Kidney (tissue), 14 donors: ENCODE data around the gene MATN1. TPM values are rescaled to one million over a fixed set of nuclear protein-coding genes. Genes with fewer than 3 reads are reported as not detected.
A peak's percentile ranks its signal among the peaks of the same experiment; 100 is the strongest.

Source experiments
- DNase-seq, 5 donors: peaks; one replicate each; pipeline ENCODE4 v3.0.0-alpha.2; 2013 to 2020
- FAIRE-seq: peaks from 2 replicates; lab custom pipeline; 2012; peaks lifted over from hg19 to GRCh38; lab: Jason Lieb, UNC
- H3K27ac ChIP-seq, 2 donors: one replicate each; pipeline ENCODE4 v1.7.0; 2013; ENCODE audit warnings: low read depth in 2 of 2, low read length in 2 of 2, inconsistent platforms in 1 of 2
- H3K27me3 ChIP-seq: one replicate; pipeline ENCODE4 v1.7.1; 2013; ENCODE audit warnings: low read length, inconsistent platforms; ENCODE audit not compliant: control insufficient read depth, insufficient read depth
- H3K36me3 ChIP-seq, 3 donors: one replicate each; pipeline versions ENCODE4 v1.7.0 to v1.7.1; 2013; ENCODE audit warnings: low read length in 3 of 3, control low read depth in 1 of 3, inconsistent platforms in 1 of 3; ENCODE audit not compliant: insufficient read depth in 3 of 3, control insufficient read depth in 2 of 3
- H3K4me1 ChIP-seq, 3 donors: one replicate each; pipeline versions ENCODE4 v1.7.0 to v1.7.1; 2013; ENCODE audit warnings: low read length in 3 of 3, inconsistent platforms in 1 of 3, low read depth in 1 of 3; ENCODE audit not compliant: control insufficient read depth in 2 of 3, insufficient read depth in 2 of 3
- H3K4me3 ChIP-seq, 3 donors: one replicate each; pipeline versions ENCODE4 v1.7.0 to v1.8.1; 2013; ENCODE audit warnings: low read length in 3 of 3, control low read depth in 1 of 3, inconsistent platforms in 1 of 3
- H3K9ac ChIP-seq, 3 donors: one replicate each; pipeline versions ENCODE4 v1.7.0 to v1.7.1; 2013; ENCODE audit warnings: low read length in 3 of 3, control low read depth in 1 of 3, inconsistent platforms in 1 of 3
- H3K9me3 ChIP-seq, 3 donors: one replicate each; pipeline versions ENCODE4 v1.7.0 to v1.7.1; 2013; ENCODE audit warnings: low read length in 3 of 3, control low read depth in 1 of 3, inconsistent platforms in 1 of 3; ENCODE audit not compliant: control insufficient read depth in 2 of 3, insufficient read depth in 1 of 3
- intact Hi-C: fragments of 100-400 bp; cut with DNase I; formaldehyde crosslinking; loops from one replicate; pipeline ENCODE4 v1.11.1; 2022
- polyA plus RNA-seq: library from polyadenylated mRNA; stranded (reverse); fragments of 350-450 nt; fragmentation: Illumina TruSeq; extraction: RNeasy Lipid Tissue Mini Kit (QIAGEN cat#74804); gene quantifications from one replicate; pipeline ENCODE4 v1.2.3, GENCODE V29; 2014; ENCODE audit warnings: low read depth, low replicate concordance; ENCODE audit not compliant: insufficient read depth
- total RNA-seq: library from RNA; stranded (reverse); fragmentation: NEBNext Ultra II Directional; extraction: Animal tissue kit (Norgen Biotek cat#: 25700); gene quantifications from one replicate; pipeline ENCODE4 v1.2.1, GENCODE V29; 2021
- TF ChIP-seq, protein P1 (sequence below): IDR thresholded peaks from 3 replicates; pipeline ENCODE4 v1.5.1; 2012; ENCODE audit warnings: mild to moderate bottlenecking, moderate library complexity, borderline replicate concordance; ENCODE audit not compliant: insufficient read depth; ENCODE audit errors: extremely low read depth
- donor health status: control.
- donor health status: control.
- donor health status: control.
- donor health status: control.
- donor health status: control.
- donor health status: DM: yes; HTN: yes; CAD: no.
- donor health status: Normal renal cell carcinoma (clear cell type).

Gene MATN1
- total and polyA plus RNA-seq, 2 donors from 2014 or later = 0.13 TPM; not detected in 1

DNA sequence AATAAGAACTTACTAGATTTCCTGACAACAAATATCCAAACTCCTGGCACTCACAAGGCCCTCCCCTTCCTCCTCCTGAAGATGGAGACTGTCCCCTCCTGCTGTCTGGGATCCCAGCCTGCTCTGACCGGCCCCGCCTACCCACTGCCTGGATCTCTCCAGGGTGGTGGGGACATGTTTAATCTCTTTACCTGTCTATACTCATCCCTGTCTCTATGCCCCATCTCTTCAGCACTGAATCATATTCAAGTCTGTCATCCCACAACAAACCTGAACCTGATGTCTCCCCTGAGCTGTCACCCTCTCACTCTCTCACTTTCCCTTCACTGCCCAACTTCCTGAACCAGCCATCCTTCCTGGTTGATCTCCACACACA lies 22.1 kb downstream of the MATN1 start:
- Histone ChIP-seq H3K36me3 (no peaks in the 10 kb centered on the region), H3K27me3 (no peaks in the 10 kb centered on the region), H3K4me3 (no peak overlapping the region), H3K9ac (no peak overlapping the region), H3K27ac (no peak overlapping the region), H3K9me3 (no peaks in the 10 kb centered on the region), H3K4me1 (no peaks in the 10 kb centered on the region)
- no peak for FAIRE-seq
- intact Hi-C loops = loop anchor here (10.0 kb wide), 1 partner anchor 1466 kb away; the partner anchor contains the start of genes MECR and PTPRU
- TF ChIP-seq, protein P1, sequence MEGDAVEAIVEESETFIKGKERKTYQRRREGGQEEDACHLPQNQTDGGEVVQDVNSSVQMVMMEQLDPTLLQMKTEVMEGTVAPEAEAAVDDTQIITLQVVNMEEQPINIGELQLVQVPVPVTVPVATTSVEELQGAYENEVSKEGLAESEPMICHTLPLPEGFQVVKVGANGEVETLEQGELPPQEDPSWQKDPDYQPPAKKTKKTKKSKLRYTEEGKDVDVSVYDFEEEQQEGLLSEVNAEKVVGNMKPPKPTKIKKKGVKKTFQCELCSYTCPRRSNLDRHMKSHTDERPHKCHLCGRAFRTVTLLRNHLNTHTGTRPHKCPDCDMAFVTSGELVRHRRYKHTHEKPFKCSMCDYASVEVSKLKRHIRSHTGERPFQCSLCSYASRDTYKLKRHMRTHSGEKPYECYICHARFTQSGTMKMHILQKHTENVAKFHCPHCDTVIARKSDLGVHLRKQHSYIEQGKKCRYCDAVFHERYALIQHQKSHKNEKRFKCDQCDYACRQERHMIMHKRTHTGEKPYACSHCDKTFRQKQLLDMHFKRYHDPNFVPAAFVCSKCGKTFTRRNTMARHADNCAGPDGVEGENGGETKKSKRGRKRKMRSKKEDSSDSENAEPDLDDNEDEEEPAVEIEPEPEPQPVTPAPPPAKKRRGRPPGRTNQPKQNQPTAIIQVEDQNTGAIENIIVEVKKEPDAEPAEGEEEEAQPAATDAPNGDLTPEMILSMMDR = no peak
- peak in 1 of 5 donors; percentile 33 for DNase-seq

DNA sequence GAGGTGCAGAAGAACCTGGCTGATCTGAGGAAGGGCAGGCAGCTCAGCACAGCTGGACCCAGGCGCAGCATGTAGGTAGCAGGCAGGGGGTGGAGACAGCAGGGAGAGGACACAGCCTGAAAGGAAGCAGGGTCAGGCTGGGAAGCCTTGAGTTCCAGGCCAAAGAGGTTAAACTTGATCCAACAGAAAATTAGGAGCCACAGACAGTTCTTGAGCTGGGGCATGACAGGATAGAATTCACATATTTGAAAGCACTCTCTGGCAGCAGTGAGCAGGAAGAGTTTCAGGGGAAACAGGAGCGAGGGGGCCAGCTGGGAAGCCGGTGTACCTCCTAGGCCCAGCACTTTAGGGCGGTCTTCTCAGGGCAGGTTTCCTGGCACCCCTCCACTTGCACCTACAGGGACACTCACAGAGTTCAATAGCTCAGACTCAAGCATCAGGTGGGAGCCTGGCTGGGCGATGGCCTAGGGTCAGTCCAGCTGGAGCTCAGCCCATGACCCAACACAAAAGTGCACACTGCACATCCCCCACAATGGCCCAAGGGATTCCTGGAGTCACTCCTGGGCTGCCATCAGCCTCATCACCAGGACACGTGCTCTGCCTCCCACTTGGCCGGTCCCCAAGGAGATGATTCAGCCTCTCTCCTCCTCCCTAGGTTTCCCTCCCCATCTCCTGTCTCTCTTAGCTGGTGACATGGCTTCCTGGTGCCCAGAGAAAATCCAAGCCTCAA lies 22.7 kb downstream of the MATN1 start:
- FAIRE-seq (no peak), DNase-seq (peak in 1 of 5 donors; percentile 54)
- intact Hi-C loops = loop anchor here (10.0 kb wide), 1 partner anchor 1466 kb away; the partner anchor contains the start of genes MECR and PTPRU
- H3K36me3 ChIP-seq = no peaks in the 10 kb centered on the region
- no peak overlapping the region for H3K9ac ChIP-seq
- no peaks in the 10 kb centered on the region for H3K9me3 ChIP-seq
- H3K27ac ChIP-seq = no peak overlapping the region
- TF ChIP-seq, protein P1 = no peak
- H3K4me3 ChIP-seq = no peak overlapping the region
- H3K4me1 ChIP-seq = no peaks in the 10 kb centered on the region
- H3K27me3 ChIP-seq = no peaks in the 10 kb centered on the region

DNA sequence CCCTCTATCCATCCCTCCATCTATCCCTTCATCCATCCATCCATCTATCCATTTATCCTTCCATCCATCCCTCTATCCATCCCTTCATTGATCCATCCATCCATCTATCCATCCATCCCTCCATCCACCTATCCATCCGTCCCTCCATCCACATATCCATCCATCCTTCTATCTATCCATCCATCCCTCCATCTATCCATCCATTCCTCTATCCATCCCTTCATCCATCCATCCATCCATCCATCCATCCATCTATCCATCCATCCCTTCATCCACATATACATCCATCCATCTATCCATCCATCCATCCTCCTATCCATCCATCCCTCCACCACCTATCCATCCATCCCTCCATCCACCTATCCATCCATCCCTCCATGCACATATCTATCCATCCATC lies 23.6 kb downstream of the MATN1 start:
- H3K27ac ChIP-seq = no peak overlapping the region
- H3K9me3 ChIP-seq = no peaks in the 10 kb centered on the region
- DNase-seq = no peak
- intact Hi-C loops = loop anchor here (10.0 kb wide), 1 partner anchor 1465 kb away; the partner anchor contains the start of genes MECR and PTPRU
- H3K27me3 ChIP-seq = no peaks in the 10 kb centered on the region
- TF ChIP-seq, protein P1 = no peak
- no peak for FAIRE-seq
- no peak overlapping the region for H3K4me3 ChIP-seq
- no peaks in the 10 kb centered on the region for H3K36me3 ChIP-seq
- H3K9ac ChIP-seq = no peak overlapping the region
- no peaks in the 10 kb centered on the region for H3K4me1 ChIP-seq
